Subcutaneous abdominal adipose tissue (tissue), 5 donors: ENCODE results near the gene SOBP.
"Not testable (repeated sequence)": the region's sequence is repeated elsewhere in the genome, so short reads cannot be mapped to it uniquely, and the experiment has no call there.

Source experiments
- H3K27ac ChIP-seq: one replicate; pipeline ENCODE4 v1.7.0; 2013; ENCODE audit warnings: low read depth, mild to moderate bottlenecking, inconsistent platforms, low read length, moderate library complexity
- H3K27me3 ChIP-seq, 5 donors: one replicate each; pipeline ENCODE4 v1.7.0; 2013; ENCODE audit warnings: low read length in 5 of 5, inconsistent platforms in 1 of 5; ENCODE audit not compliant: control insufficient read depth in 5 of 5, insufficient read depth in 4 of 5
- H3K36me3 ChIP-seq, 5 donors: one replicate each; pipeline ENCODE4 v1.7.0; 2013; ENCODE audit warnings: low read length in 5 of 5; ENCODE audit not compliant: control insufficient read depth in 5 of 5, insufficient read depth in 5 of 5
- H3K4me1 ChIP-seq, 5 donors: one replicate each; pipeline ENCODE4 v1.7.0; 2013; ENCODE audit warnings: low read length in 5 of 5, mild to moderate bottlenecking in 3 of 5, moderate library complexity in 1 of 5; ENCODE audit not compliant: control insufficient read depth in 5 of 5, insufficient read depth in 5 of 5
- H3K4me3 ChIP-seq, 5 donors: one replicate each; pipeline ENCODE4 v1.7.0; 2013; ENCODE audit warnings: low read length in 5 of 5, low read depth in 1 of 5
- H3K9ac ChIP-seq, 5 donors: one replicate each; pipeline ENCODE4 v1.7.0; 2013; ENCODE audit warnings: low read length in 5 of 5, mild to moderate bottlenecking in 4 of 5, moderate library complexity in 3 of 5
- H3K9me3 ChIP-seq, 5 donors: one replicate each; pipeline ENCODE4 v1.7.0; 2013; ENCODE audit warnings: low read length in 5 of 5; ENCODE audit not compliant: control insufficient read depth in 5 of 5
- donor health status: healthy.
- donor health status: healthy.
- donor health status: healthy.
- donor health status: healthy.
- donor health status: healthy.

The SOBP gene

GRCh38 chr6:107496892-107497684, 7.2 kb downstream of the SOBP start:
- H3K9ac ChIP-seq: no peak overlapping the region
- H3K4me3 ChIP-seq: no peak overlapping the region
- no peaks in the 10 kb centered on the region for H3K36me3 ChIP-seq
- no peaks in the 10 kb centered on the region for H3K9me3 ChIP-seq
- H3K4me1 ChIP-seq: peaks cover 5 to 60% (median 23%) of the 10 kb centered on the region in 5 donors
- peaks cover 0 to 14% (median under 1%) of the 10 kb centered on the region in 5 donors for H3K27me3 ChIP-seq
- H3K27ac ChIP-seq: peak overlapping the region; percentile 27

DNA sequence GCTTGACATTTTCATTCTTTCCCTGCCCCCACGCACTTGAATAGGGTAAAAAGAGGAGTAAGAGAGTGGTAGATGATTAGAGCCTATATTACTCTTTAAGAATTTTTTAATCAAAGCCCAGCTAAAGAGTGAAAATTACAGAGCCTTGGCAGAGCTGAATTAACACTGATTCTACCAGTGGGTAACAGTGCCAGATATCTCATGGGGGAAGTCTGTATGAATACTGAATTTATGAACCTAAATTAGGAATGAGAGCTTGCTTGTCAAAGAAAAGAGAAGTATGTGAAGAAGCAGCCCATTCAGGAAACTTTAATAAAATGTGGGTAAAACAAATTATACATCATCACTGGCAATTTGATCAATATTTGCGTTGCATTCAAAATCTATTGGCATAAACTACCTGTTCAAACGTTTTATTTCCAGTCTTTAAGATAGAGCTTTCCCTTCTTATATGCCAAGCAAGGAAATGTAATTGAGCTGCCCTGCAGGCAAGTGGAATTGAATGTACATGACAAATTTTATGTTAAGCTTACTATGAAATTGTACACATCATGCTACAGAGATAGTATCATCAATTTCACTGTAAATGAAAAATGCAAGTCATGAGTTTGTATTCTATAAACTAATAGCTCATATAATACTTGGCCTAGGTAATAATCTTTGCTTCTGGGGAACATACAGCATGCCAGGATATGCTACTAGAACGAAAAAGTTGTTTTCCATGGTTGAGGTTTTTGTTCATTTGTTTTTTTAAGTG, 14.5 kb downstream of the SOBP start:
- Histone ChIP-seq H3K4me3 (no peak overlapping the region), H3K9me3 (no peaks in the 10 kb centered on the region), H3K9ac (no peak overlapping the region), H3K27ac (no peak overlapping the region), H3K27me3 (no peaks in the 10 kb centered on the region), H3K4me1 (peaks cover 0 to 3% (median 0%) of the 10 kb centered on the region in 5 donors), H3K36me3 (no peaks in the 10 kb centered on the region)

- H3K9me3 ChIP-seq: no peaks in the 10 kb centered on the region
- no peak overlapping the region for H3K27ac ChIP-seq
- peaks cover 0 to 4% (median 1%) of the 10 kb centered on the region in 5 donors for H3K4me1 ChIP-seq
- H3K4me3 ChIP-seq: no peak overlapping the region
- H3K27me3 ChIP-seq: no peaks in the 10 kb centered on the region
- no peak overlapping the region for H3K9ac ChIP-seq
- no peaks in the 10 kb centered on the region for H3K36me3 ChIP-seq
Observed at GRCh38 chr6:107506145-107506544, 16.2 kb downstream of the SOBP start.

- H3K27ac ChIP-seq: no peak overlapping the region
- H3K27me3 ChIP-seq: no peaks in the 10 kb centered on the region
Observed at GRCh38 chr6:107509506-107509905, 19.6 kb downstream of the SOBP start.

GRCh38 chr6:107510108-107510507, 20.2 kb downstream of the SOBP start:
- Histone ChIP-seq H3K36me3 (no peaks in the 10 kb centered on the region), H3K27ac (no peak overlapping the region), H3K4me1 (peaks cover 0 to 9% (median 6%) of the 10 kb centered on the region in 5 donors), H3K4me3 (no peak overlapping the region), H3K9ac (no peak overlapping the region), H3K9me3 (peaks cover 0 to 3% (median 0%) of the 10 kb centered on the region in 5 donors), H3K27me3 (no peaks in the 10 kb centered on the region)

More at GRCh38 chr6:107509506-107509905, 19.6 kb downstream of the SOBP start:
- H3K9ac ChIP-seq: no peak overlapping the region
- peaks cover 0 to 9% (median 6%) of the 10 kb centered on the region in 5 donors for H3K4me1 ChIP-seq
- H3K36me3 ChIP-seq: no peaks in the 10 kb centered on the region
- no peaks in the 10 kb centered on the region for H3K9me3 ChIP-seq
- no peak overlapping the region for H3K4me3 ChIP-seq

- Histone ChIP-seq H3K9ac (no peak overlapping the region), H3K36me3 (no peaks in the 10 kb centered on the region), H3K4me3 (peak overlapping the region in 1 of 5 donors; percentile 34), H3K9me3 (peaks cover 0 to 12% (median 0%) of the 10 kb centered on the region in 5 donors), H3K27ac (no peak overlapping the region), H3K27me3 (no peaks in the 10 kb centered on the region), H3K4me1 (peaks cover 0 to 9% (median 6%) of the 10 kb centered on the region in 5 donors)
Observed at GRCh38 chr6:107511511-107511993, 21.6 kb downstream of the SOBP start.

- H3K27ac ChIP-seq: no peak overlapping the region
- H3K36me3 ChIP-seq: peaks cover 0 to 5% (median 0%) of the 10 kb centered on the region in 5 donors
- no peaks in the 10 kb centered on the region for H3K27me3 ChIP-seq
- H3K9ac ChIP-seq: no peak overlapping the region
- H3K4me1 ChIP-seq: peaks cover 0 to 9% (median 6%) of the 10 kb centered on the region in 5 donors
- H3K9me3 ChIP-seq: peaks cover 0 to 15% (median 0%) of the 10 kb centered on the region in 5 donors
- H3K4me3 ChIP-seq: no peak overlapping the region
Observed at GRCh38 chr6:107513214-107513613, 23.3 kb downstream of the SOBP start.

GRCh38 chr6:107515955-107516354, 26.0 kb downstream of the SOBP start:
- Histone ChIP-seq H3K9ac (no peak overlapping the region), H3K4me3 (no peak overlapping the region), H3K4me1 (peaks cover 0 to 9% (median 6%) of the 10 kb centered on the region in 5 donors), H3K27me3 (no peaks in the 10 kb centered on the region), H3K36me3 (peaks cover 0 to 5% (median 0%) of the 10 kb centered on the region in 5 donors), H3K27ac (no peak overlapping the region), H3K9me3 (peaks cover 0 to 15% (median 0%) of the 10 kb centered on the region in 5 donors)

DNA sequence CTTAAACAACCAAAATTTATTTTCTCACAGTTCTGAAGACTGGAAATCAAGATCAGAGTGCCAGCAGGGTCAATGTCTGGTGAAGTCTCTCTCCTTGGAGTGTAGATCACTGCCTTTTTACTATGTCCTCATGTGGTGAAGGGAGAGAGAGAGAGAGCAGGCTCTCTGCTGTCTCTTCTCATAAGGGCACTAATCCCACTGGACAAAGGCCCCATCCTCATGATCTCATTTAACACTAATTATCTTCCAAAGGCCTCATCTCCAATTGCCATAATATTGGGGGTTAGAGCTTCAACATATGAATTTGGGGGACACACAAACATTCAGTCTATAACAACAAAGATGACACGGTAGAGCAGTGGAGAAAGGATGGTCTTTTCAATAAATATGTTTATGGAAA, 27.4 kb downstream of the SOBP start:
- no peak overlapping the region for H3K4me3 ChIP-seq
- H3K9me3 ChIP-seq: peaks cover 0 to 15% (median 0%) of the 10 kb centered on the region in 5 donors
- no peak overlapping the region for H3K27ac ChIP-seq
- H3K36me3 ChIP-seq: peaks cover 0 to 5% (median 0%) of the 10 kb centered on the region in 5 donors
- no peak overlapping the region for H3K9ac ChIP-seq
- H3K27me3 ChIP-seq: no peaks in the 10 kb centered on the region
- no peaks in the 10 kb centered on the region for H3K4me1 ChIP-seq

DNA sequence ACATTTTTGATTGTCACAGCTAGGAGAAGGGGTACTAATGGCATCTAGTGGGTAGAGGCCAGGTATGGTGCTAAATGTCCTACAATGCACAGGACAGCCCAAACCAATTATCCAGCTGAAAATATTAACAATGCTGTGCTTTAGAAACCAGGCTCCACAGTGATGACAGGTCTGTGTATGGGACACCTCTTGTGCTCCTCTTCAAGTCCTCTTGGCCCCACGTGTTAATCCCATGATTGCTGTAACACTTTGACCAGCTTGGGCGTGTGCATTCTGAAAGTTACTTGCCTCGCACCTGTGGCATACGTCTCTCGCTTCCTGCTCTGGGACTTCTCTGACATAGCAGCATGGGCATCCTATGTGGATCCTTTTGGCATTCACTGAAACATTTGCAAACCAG, 29.3 kb downstream of the SOBP start:
- not testable (repeated sequence) for H3K27me3 ChIP-seq, H3K36me3 ChIP-seq, H3K4me1 ChIP-seq, H3K9ac ChIP-seq, H3K4me3 ChIP-seq, H3K27ac ChIP-seq
- H3K9me3 ChIP-seq: peaks cover 0 to 15% (median 0%) of the 10 kb centered on the region in 5 donors
